Panc1 (cell line): ENCODE data around the gene TRAPPC8.
"Not testable (repeated sequence)": the region's sequence is repeated elsewhere in the genome, so short reads cannot be mapped to it uniquely, and the experiment has no call there.

ENCODE experiments used
- TF ChIP-seq, protein P1 (sequence below): fragments of 450-650 bp; IDR thresholded peaks from 2 replicates; pipeline ENCODE4 v1.5.1; 2017; ENCODE audit warnings: mild to moderate bottlenecking
- TF ChIP-seq, protein P2 (sequence below), 2 experiments: IDR thresholded peaks; 2 replicates each; pipeline ENCODE4 v1.6.1; 2011 to 2012; ENCODE audit warnings: low read depth in 2 of 2, control low read depth in 1 of 2, low read length in 1 of 2, mild to moderate bottlenecking in 1 of 2, moderate library complexity in 1 of 2; ENCODE audit not compliant: insufficient read depth in 1 of 2

DNA sequence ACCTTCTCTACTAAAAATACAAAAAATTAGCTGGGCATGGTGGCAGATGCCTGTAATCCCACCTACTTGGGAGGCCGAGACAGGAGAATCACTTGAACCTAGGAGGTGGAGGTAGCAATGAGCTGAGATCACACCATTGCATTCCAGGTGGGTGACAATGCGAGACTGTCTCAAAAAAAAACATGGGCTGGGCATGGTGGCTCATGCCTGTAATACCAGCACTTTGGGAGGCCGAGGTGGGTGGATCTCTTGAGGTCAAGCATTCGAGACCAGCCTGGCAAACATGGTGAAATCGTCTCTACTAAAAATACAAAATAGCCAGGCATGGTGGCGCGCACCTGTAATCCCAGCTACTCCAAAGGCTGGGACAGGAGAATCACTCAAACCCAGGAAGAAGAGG is 43.2 kb downstream of the TRAPPC8 start:
- TF ChIP-seq, protein P1, sequence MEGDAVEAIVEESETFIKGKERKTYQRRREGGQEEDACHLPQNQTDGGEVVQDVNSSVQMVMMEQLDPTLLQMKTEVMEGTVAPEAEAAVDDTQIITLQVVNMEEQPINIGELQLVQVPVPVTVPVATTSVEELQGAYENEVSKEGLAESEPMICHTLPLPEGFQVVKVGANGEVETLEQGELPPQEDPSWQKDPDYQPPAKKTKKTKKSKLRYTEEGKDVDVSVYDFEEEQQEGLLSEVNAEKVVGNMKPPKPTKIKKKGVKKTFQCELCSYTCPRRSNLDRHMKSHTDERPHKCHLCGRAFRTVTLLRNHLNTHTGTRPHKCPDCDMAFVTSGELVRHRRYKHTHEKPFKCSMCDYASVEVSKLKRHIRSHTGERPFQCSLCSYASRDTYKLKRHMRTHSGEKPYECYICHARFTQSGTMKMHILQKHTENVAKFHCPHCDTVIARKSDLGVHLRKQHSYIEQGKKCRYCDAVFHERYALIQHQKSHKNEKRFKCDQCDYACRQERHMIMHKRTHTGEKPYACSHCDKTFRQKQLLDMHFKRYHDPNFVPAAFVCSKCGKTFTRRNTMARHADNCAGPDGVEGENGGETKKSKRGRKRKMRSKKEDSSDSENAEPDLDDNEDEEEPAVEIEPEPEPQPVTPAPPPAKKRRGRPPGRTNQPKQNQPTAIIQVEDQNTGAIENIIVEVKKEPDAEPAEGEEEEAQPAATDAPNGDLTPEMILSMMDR: not testable (repeated sequence)
- TF ChIP-seq, protein P2, sequence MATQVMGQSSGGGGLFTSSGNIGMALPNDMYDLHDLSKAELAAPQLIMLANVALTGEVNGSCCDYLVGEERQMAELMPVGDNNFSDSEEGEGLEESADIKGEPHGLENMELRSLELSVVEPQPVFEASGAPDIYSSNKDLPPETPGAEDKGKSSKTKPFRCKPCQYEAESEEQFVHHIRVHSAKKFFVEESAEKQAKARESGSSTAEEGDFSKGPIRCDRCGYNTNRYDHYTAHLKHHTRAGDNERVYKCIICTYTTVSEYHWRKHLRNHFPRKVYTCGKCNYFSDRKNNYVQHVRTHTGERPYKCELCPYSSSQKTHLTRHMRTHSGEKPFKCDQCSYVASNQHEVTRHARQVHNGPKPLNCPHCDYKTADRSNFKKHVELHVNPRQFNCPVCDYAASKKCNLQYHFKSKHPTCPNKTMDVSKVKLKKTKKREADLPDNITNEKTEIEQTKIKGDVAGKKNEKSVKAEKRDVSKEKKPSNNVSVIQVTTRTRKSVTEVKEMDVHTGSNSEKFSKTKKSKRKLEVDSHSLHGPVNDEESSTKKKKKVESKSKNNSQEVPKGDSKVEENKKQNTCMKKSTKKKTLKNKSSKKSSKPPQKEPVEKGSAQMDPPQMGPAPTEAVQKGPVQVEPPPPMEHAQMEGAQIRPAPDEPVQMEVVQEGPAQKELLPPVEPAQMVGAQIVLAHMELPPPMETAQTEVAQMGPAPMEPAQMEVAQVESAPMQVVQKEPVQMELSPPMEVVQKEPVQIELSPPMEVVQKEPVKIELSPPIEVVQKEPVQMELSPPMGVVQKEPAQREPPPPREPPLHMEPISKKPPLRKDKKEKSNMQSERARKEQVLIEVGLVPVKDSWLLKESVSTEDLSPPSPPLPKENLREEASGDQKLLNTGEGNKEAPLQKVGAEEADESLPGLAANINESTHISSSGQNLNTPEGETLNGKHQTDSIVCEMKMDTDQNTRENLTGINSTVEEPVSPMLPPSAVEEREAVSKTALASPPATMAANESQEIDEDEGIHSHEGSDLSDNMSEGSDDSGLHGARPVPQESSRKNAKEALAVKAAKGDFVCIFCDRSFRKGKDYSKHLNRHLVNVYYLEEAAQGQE (IDR thresholded peaks at IDR 0.05; ENCODE audit: insufficient read depth in 1 of 2, low read depth in 2 of 2, low read length in 1 of 2): not testable (repeated sequence)
